ENCODE results near the gene EFTUD2.
A peak's percentile ranks its signal among the peaks of the same experiment; 100 is the strongest.

Gene EFTUD2

GRCh38 chr17:44919885-44920564 is 20.8 kb upstream of the EFTUD2 start (continued):
- TF ChIP-seq ZNF501 (tag by site-specific recombination; IDR thresholded peaks at IDR 0.05) = peak; percentile 17; the same call in 1 of the 2 replicates

GRCh38 chr17:44919411-44919810 is 20.2 kb upstream of the EFTUD2 start:
- Histone ChIP-seq H3K9me3 (ENCODE audit: control insufficient read depth, insufficient read depth, low read depth, low read length) (no peaks in the 10 kb centered on the region), H3K4me3 (ENCODE audit: low read depth, low read length) (no peak overlapping the region), H3K4me1 (ENCODE audit: control insufficient read depth, insufficient read depth, low read length) (no peaks in the 10 kb centered on the region; the same call in 1 of the 2 replicates), H3K27ac (ENCODE audit: extremely low read depth, low read depth, low read length) (no peak overlapping the region), H3K36me3 (ENCODE audit: control insufficient read depth in 2 of 2, insufficient read depth in 1 of 2, low read length in 2 of 2) (no peaks in the 10 kb centered on the region)
- TF ChIP-seq ZNF510 (tag by site-specific recombination; IDR thresholded peaks at IDR 0.05; ENCODE audit: insufficient replicate concordance) (no peak), ZNF596 (tag by site-specific recombination; IDR thresholded peaks at IDR 0.05) (no peak), ZNF623 (tag by site-specific recombination; IDR thresholded peaks at IDR 0.05) (no peak), ZNF280D (tag by site-specific recombination; IDR thresholded peaks at IDR 0.05) (no peak), ZNF555 (tag by site-specific recombination; conservative IDR thresholded peaks at IDR 0.05) (no peak), ZNF138 (tag by site-specific recombination; IDR thresholded peaks at IDR 0.05; ENCODE audit: borderline replicate concordance) (no peak), ZNF175 (tag by site-specific recombination; IDR thresholded peaks at IDR 0.05) (no peak), ZNF501 (tag by site-specific recombination; IDR thresholded peaks at IDR 0.05) (no peak), ZNF621 (tag by site-specific recombination; IDR thresholded peaks at IDR 0.05) (no peak), ZNF571 (tag by site-specific recombination; IDR thresholded peaks at IDR 0.05) (no peak), ZNF701 (tag by site-specific recombination; IDR thresholded peaks at IDR 0.05) (no peak), ATF2 (tag by site-specific recombination; IDR thresholded peaks at IDR 0.05; ENCODE audit: low read depth) (no peak), ZNF704 (tag by site-specific recombination; IDR thresholded peaks at IDR 0.05) (no peak), GFI1B (tag by site-specific recombination; IDR thresholded peaks at IDR 0.05) (no peak), KLF16 (tag by site-specific recombination; IDR thresholded peaks at IDR 0.05) (no peak), ZNF585B (tag by site-specific recombination; IDR thresholded peaks at IDR 0.05) (no peak), ZNF561 (tag by site-specific recombination; IDR thresholded peaks at IDR 0.05; ENCODE audit: borderline replicate concordance) (no peak), ZNF354C (tag by site-specific recombination; IDR thresholded peaks at IDR 0.05; ENCODE audit: borderline replicate concordance, low read depth) (no peak), INSM2 (tag by site-specific recombination; IDR thresholded peaks at IDR 0.05) (no peak)
- ChIA-PET CTCF (interaction anchor here (0.6 to 7.9 kb wide), 38 partner anchors 8 to 502 kb away, joined by 3 to 296 read pairs (median 6); partner anchors contain the start of genes ACBD4, C1QL1, EFTUD2 and KIF18B), POLR2A (interaction anchor here (1.0 to 1.4 kb wide), 2 partner anchors 10 to 42 kb away, joined by 3 to 8 read pairs; no protein-coding TSS in a partner anchor)

All from HEK293 (cell line).